Esophagus muscularis mucosa (tissue), 3 donors: ENCODE measurements around the gene TMEM269.

Experiments
- POLR2AphosphoS5 ChIP-seq, 2 donors: sonication (generic); formaldehyde crosslinking; IDR thresholded peaks; one replicate each; pipeline ENCODE4 v1.6.1; 2017; ENCODE audit warnings: antibody characterized with exemption in 2 of 2
- TF ChIP-seq, protein P1 (sequence below), 3 experiments: fragments of 200-600 bp in 2 of 3; fragments of 450-650 bp in 1 of 3; sonication (generic) in 2 of 3; IDR thresholded peaks; one replicate each; pipeline ENCODE4 v1.5.1; 2017 to 2019; ENCODE audit warnings: antibody characterized with exemption in 3 of 3, mild to moderate bottlenecking in 2 of 3, moderate library complexity in 1 of 3

GRCh38 chr1:42830631-42831030 lies 45.8 kb downstream of the TMEM269 start:
- no peak for TF ChIP-seq POLR2AphosphoS5 (IDR thresholded peaks at IDR 0.05)
- TF ChIP-seq, protein P1, sequence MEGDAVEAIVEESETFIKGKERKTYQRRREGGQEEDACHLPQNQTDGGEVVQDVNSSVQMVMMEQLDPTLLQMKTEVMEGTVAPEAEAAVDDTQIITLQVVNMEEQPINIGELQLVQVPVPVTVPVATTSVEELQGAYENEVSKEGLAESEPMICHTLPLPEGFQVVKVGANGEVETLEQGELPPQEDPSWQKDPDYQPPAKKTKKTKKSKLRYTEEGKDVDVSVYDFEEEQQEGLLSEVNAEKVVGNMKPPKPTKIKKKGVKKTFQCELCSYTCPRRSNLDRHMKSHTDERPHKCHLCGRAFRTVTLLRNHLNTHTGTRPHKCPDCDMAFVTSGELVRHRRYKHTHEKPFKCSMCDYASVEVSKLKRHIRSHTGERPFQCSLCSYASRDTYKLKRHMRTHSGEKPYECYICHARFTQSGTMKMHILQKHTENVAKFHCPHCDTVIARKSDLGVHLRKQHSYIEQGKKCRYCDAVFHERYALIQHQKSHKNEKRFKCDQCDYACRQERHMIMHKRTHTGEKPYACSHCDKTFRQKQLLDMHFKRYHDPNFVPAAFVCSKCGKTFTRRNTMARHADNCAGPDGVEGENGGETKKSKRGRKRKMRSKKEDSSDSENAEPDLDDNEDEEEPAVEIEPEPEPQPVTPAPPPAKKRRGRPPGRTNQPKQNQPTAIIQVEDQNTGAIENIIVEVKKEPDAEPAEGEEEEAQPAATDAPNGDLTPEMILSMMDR (IDR thresholded peaks at IDR 0.05), result no peak
